ENCODE results near the gene COL4A6. TPM values are rescaled to one million over a fixed set of nuclear protein-coding genes. Genes with fewer than 3 reads are reported as not detected.

Gene COL4A6
- polyA plus RNA-seq, 1 donor = 1.7 TPM

GRCh38 chrX:108216919-108217571 is 221.2 kb downstream of the COL4A6 start:
- no peak for DNase-seq (ENCODE audit: low read depth)

DNA sequence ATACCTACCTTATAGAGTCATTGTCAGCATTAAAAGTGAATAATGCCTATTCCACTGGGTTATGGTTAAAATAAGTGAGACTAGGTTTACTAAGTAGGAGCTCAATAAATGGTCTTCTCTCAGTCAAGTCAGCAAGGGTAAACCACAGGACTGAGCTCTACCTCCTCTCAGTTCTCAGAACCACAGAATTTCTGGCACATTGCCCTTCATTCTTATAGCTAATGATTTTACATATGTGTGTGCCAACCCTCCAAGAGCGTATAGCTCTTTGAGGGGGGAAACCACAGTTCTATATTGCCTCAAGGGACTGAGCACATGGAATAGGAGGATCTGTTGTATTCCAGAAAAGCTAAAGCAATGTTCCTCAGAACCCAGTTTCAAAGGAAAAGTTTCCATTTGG is 221.8 kb downstream of the COL4A6 start:
- DNase-seq (ENCODE audit: low read depth) = no peak

GRCh38 chrX:108211301-108211700 is 226.9 kb downstream of the COL4A6 start:
- DNase-seq (ENCODE audit: low read depth) = no peak

GRCh38 chrX:108209006-108209554 is 229.1 kb downstream of the COL4A6 start:
- no peak for DNase-seq (ENCODE audit: low read depth)

GRCh38 chrX:108203540-108203939 is 234.7 kb downstream of the COL4A6 start:
- DNase-seq (ENCODE audit: low read depth) = no peak

GRCh38 chrX:108199691-108200090 is 238.5 kb downstream of the COL4A6 start:
- DNase-seq (ENCODE audit: low read depth) = no peak

GRCh38 chrX:108199041-108199440 is 239.2 kb downstream of the COL4A6 start:
- no peak for DNase-seq (ENCODE audit: low read depth)

DNA sequence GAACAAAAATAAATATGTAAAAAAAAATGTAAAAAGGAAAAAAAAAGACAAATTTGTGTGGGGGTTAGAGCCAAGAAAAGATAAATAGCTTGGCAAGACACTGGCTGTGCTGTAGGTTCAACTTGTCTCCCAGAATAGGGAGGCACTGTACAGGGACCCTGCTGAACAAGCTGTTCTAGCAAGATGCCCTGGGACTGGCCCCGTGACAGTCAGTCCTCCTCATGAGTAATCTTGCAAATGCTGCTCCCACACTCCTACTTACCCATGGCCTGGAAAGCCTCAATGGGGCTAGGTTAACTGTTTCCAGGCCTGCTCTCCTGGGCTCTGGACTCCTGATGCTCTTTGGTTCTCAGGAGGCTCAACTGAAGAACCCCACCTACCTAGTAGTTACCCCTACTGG is 239.8 kb downstream of the COL4A6 start:
- no peak for DNase-seq (ENCODE audit: low read depth)

- DNase-seq (ENCODE audit: low read depth) = no peak
Measured at GRCh38 chrX:108186811-108187210, 251.4 kb downstream of the COL4A6 start.

GRCh38 chrX:108178143-108178498 is 260.1 kb downstream of the COL4A6 start:
- DNase-seq (ENCODE audit: low read depth) = no peak

DNA sequence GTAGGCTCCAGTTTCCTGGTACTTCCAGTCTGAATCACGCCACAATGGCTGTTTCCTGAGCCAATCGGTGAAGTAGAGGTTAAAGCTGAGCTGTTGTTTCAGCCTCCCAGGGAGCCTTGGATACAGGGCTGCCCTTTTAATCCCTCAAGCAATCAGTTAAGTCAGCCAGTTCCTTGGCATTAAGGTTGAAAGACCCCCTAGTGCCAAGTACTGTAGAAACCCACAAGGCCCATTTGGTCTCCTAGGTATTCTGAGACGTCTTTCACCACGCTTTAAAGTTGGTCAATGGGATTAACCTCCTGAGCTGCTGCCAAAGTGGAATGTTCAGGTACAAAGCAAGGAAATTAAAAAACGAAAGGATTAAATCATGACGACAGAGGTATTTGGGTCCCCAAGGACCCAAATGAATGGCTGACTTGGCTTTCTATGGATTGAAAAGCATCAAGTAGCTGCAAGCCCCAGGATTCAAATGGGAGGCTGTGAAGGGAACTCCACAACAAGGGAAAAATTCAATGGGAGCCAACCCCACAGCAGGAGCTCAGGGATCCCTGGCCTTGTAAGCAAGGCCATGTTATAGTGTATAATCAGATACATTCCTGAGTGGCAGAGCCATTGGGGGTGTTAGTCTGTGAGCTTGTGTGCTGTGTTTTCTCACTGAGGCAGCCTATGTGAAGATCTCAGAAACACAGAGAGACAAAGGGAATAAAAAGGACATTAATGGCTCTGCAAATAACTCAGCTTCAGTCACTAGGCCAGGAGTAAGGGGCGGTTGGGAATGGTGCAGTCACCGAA is 260.7 kb downstream of the COL4A6 start:
- DNase-seq (ENCODE audit: low read depth) = no peak

DNA sequence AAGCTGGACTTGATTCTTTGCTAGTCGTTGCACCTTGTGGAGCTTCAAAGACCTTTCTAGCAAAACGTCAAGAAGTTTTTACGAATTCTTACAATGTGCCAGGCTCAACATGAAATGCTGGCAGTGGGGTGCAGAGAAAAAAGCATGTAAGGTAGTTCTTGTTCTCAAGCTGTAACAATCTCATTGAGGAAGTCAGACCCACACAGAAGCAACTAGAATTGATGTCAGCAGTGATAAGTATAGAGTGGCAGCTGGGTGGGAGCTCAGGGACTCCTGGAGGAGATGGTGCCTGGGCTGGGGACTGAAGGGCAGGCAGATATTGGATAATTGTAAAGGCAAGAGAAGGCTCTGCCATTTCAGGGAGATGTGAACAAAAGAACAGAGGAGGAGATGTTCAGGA is 264.3 kb downstream of the COL4A6 start:
- DNase-seq (ENCODE audit: low read depth) = no peak

GRCh38 chrX:108171671-108172070 is 266.6 kb downstream of the COL4A6 start:
- DNase-seq (ENCODE audit: low read depth) = no peak

DNA sequence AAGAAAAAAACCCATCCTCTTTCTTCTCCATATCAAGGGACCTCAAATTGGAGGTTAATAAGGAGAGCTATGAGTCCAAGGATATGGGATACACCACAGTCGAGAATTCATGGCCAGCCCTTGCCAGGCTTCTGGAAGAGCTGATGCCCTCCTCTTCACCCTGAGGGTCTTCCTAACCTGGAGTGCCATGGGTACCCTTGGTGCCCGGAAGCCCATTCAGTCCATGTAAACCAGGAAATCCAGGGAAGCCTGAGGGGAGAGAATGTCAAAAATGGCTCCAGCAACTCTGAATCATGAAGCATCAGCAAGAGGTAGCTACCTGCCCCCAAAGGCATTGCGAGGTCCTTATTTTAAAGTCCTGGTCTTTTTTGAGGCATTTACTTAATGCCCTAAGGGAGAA is 268.5 kb downstream of the COL4A6 start:
- no peak for DNase-seq (ENCODE audit: low read depth)

DNA sequence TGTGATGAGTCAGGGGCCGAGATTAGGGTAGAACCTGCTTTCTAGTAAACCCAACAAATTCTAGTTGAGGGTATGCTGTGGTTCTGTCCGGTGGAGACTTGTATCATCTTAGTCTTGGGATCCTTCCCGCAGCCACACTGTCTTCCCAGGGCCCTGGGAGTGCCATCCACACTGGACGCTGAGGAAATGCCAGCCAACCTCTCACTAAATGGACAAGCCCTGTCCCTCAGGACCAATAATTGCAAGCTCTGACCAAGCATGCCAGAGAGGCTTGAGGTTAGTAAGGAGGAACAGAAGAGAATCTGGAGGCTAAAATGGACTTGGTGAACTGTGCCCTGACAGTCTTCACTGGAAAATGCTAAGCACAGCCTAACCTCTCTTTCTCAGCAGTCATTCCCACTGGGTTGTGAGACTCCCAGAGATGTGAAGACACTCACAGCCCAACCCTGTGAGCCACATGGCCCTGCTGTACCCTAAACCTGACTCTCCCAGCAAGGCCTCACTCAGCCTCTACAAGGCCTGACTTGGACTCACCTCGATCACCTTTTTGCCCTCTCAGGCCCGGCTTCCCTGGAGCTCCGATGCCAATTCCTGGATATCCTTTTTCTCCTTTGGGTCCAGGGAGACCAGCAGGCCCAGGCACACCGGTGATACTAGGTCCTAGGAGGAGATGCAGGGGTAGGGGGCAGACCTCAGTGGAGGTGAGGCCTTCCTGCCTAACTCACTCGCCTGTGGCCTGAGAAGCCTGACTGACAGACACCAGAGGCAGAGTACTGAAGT is 269.1 kb downstream of the COL4A6 start:
- DNase-seq (ENCODE audit: low read depth) = no peak

- DNase-seq (ENCODE audit: low read depth) = no peak
Measured at GRCh38 chrX:108167211-108167872, 270.9 kb downstream of the COL4A6 start.

- DNase-seq (ENCODE audit: low read depth) = no peak
Measured at GRCh38 chrX:108165383-108166111, 272.7 kb downstream of the COL4A6 start.

DNA sequence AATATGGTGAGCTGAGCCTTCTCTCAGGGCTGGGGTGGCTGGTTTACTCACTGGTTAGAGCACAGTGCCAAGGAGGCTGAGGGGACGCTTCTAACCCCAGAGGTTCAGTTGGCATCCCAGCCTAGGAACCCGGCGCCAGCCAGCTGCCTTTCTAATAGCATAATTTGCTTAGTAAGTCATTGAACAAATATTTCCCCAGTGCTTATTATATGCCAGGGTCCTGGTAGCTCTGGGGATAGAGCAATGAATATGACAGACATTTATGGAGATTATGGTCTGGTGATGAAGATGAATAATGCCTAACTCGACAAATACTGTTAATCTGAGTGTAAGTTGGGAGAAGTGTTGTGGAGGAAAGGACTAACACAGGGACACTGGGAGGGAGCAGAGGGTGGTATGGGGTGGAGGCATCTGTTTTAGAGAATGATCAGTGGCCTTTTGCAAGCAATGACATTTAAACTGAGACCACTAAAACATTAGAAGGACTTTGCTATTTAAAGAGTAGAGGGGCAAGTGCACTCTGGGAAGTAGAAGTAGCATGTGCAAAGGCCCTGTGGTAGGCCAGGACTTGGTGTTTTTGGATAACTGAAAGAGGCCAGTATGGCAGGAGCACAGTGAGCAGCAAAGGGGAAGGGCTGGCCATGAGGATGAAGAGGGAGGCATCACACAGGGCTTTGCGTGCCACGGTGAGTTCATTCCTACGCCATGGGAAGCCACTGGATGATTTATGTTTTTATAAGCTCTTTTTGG is 274.7 kb downstream of the COL4A6 start:
- DNase-seq (ENCODE audit: low read depth) = no peak

GRCh38 chrX:108162265-108162664 is 276.0 kb downstream of the COL4A6 start:
- DNase-seq (ENCODE audit: low read depth) = no peak

DNA sequence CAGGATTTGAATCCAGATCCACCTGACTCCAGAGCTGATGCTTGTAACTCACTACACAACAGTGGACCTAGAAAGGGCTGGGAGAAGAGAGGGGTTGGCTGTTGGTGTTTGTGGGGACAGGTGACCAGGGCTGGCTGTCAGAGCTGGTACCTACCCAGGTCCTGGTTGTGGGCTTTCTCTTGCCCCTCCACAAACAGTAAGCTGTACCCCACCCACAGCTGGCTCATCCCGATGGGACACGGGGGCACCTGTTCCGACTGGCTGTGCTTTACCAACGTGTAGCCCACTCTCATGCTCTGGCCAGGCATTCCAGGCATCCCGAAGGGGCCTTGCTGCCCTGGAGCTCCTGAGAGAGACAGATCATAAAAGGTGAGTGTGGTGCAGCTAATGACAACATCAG is 277.9 kb downstream of the COL4A6 start:
- DNase-seq (ENCODE audit: low read depth) = no peak

All from forelimb muscle (tissue), 1 donor.